GM19035 (cell line): ENCODE measurements around the gene LLGL2.
"Not testable (repeated sequence)": the region's sequence is repeated elsewhere in the genome, so short reads cannot be mapped to it uniquely, and the experiment has no call there.

ENCODE experiments used
- ATAC-seq: cut with Tn5 transposase; IDR thresholded peaks from one replicate; pipeline ENCODE4 v1.9.1; 2021; ENCODE audit not compliant: unreplicated experiment

LLGL2 gene

GRCh38 chr17:75589919-75590303 is 64.4 kb downstream of the LLGL2 start:
- ATAC-seq = no peak

DNA sequence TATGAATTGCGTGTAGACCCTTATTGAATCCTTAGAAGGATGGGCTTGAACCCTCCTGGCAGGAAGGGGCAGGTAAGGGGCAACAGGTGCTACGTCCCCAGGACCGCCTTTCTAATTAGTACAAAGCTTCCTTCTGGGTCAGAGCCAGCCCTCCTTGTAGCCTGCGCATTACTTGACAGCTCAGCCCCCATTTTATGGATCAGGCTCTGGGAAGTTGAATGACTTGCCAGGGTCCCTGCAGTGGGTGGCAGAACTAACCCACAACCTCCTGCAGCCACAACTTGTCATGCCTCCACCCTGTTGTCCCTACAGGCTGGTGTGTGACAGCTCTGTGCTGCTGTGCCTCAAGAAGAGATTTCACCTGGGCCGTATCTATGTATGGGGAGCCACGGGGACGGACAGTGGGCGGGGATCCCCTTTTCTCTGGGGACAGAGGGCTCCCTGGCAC is 64.8 kb downstream of the LLGL2 start:
- no peak for ATAC-seq

- no peak for ATAC-seq
These were observed 65.6 kb downstream of the LLGL2 start for GRCh38 chr17:75590849-75591721.

GRCh38 chr17:75591722-75592302 is 66.3 kb downstream of the LLGL2 start:
- no peak for ATAC-seq

DNA sequence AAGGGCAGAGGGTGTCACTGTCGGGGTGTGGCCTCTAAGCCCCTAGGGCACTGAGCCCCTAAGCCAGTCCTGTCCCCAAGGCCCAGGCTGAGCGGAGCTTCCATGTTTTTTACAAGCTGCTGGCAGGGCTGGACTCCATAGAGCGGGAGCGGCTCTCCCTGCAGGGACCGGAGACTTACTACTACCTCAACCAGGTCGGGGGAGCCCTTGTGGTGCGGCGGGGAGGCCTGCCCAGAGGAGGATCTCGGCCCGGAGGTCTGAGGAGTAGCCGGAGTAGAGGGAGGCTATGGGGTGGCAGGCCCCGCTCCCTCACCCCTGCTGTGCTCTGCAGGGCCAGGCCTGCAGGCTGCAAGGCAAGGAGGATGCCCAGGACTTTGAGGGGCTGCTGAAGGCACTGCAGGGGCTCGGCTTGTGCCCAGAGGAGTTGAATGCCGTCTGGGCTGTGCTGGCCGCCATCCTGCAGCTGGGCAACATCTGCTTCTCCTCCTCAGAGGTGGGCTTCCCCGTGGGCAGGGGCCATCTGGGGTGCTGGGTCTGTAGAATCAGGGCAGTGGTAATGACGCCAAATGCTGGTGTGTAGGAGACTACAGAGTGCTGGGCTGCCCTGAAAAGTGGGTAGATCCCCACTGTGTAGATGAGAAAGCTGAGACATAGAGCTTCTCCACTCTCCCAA is 67.0 kb downstream of the LLGL2 start:
- ATAC-seq = no peak

DNA sequence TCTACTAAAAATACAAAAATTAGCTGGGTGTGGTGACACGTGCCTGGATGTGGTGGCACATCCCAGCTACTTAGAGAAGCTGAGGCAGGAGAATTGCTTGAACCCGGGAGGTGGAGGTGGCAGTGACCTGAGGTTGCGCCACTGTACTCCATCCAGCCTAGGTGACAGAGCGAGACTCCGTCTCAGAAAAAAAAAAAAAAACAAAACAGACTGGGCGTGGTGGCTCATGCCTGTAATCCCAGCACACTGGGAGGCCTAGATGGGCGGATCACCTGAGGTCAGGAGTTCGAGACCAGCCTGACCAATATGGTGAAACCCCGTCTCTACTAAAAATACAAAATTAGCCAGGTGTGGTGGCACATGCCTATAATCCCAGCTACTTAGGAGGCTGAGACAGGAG is 67.9 kb downstream of the LLGL2 start:
- ATAC-seq = not testable (repeated sequence)

DNA sequence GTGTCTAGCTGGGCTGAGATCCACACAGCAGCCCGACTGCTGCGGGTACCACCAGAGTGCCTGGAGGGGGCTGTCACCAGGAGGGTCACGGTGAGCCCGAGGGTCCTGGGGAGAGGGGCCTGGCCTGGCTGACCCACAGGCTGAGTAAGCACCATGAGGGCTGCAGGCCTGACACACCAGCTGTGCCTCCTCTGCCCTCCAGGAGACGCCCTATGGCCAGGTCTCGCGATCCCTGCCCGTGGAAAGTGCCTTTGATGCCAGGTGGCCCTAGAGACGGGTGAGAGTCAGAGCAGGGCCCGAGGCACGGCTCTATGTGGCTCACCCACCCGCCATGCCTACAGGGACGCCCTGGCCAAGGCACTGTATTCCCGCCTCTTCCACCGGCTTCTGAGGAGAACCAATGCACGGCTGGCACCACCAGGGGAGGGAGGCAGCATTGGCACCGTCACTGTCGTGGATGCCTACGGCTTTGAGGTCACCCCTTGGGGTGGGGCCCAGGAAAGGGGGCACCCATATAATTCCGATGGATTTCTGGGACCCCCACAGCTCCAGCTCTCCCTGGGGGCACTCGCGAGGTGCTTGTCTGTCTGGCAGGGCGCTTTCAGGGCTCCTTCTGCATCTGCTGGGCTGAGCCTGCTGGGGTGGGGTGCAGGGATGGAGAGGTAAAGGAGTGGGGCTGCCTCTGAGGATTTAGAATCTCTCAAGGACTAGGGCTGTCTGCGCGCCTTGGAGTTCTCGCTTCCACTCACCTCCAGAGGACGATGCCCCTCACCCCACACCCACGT is 69.2 kb downstream of the LLGL2 start:
- ATAC-seq = no peak

GRCh38 chr17:75595284-75595919 is 69.9 kb downstream of the LLGL2 start:
- ATAC-seq = no peak

- ATAC-seq = no peak
These were observed 70.4 kb downstream of the LLGL2 start for GRCh38 chr17:75595920-75596313.

DNA sequence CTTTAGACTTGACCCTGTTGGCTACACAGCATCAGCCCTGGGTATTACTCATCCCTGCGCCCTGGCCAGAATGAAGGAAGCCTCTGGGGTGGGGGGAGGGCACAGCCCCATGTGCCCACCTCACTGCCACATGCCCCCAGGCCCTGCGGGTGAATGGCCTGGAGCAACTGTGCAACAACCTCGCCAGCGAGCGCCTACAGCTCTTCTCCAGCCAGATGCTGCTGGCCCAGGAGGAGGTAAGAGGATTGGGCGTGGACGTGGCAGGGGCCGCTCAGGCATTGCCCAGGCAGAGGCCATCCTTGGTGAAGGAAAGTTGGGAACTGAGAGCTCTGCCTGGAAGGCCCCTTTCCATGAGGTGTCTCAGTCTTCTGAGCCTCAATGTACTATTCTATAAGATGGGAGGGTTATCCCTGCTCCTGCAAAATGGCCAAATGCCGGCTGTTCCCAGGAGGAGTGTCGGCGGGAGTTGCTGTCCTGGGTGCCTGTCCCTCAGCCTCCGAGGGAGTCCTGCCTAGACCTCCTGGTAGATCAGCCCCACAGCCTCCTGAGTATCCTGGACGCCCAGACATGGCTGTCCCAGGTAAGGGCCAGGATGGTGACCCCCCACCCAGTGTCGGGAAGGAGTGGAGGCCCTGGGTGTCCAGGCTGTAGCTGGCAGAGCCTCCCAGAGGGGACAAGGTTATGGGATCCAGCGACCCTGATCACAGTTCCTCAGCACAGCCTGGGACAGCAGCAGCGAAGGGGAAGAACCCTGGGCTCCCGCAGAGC is 71.0 kb downstream of the LLGL2 start:
- ATAC-seq = no peak

DNA sequence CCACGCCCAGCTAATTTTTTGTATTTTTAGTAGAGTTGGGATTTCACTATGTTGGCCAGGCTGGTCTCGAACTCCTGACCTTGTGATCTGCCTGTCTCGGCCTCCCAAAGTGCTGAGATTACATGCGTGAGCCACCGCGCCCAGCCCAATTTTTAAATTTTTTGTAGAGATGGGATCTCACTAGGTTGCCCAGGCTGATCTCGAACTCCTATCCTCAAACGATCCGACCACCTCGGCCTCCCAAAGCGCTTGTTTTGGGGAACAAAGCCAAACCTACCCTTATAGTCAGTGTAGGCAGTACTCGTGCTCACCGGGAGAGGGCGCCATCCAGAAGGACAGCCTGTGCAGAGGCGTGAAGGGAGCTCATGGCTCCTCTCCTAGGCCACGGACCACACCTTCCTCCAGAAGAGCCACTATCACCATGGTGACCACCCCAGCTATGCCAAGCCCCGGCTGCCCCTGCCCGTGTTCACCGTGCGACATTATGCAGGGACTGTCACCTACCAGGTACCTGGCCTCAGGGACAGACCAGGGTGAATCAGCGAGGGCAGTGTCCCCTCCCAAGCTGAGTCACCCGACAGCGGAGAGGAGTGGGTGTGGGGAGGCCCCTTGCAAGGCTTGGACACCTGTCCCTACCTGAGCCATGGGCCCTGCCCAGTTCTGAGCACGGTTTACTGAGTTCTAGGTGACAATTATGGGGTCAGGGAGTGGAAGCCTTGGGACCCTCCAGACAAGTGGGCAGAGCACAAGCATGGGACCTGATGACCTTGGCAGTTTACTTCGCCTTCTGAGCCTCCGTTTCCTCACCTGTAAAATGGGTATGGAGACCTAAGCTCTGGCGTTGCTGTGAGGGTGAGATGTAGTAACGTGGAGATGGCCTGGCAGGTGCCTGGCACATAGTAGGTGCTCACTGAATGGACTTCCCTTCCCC is 75.8 kb downstream of the LLGL2 start:
- no peak for ATAC-seq

GRCh38 chr17:75602644-75603043 is 77.1 kb downstream of the LLGL2 start:
- ATAC-seq = no peak

GRCh38 chr17:75603123-75603522 is 77.6 kb downstream of the LLGL2 start:
- no peak for ATAC-seq

DNA sequence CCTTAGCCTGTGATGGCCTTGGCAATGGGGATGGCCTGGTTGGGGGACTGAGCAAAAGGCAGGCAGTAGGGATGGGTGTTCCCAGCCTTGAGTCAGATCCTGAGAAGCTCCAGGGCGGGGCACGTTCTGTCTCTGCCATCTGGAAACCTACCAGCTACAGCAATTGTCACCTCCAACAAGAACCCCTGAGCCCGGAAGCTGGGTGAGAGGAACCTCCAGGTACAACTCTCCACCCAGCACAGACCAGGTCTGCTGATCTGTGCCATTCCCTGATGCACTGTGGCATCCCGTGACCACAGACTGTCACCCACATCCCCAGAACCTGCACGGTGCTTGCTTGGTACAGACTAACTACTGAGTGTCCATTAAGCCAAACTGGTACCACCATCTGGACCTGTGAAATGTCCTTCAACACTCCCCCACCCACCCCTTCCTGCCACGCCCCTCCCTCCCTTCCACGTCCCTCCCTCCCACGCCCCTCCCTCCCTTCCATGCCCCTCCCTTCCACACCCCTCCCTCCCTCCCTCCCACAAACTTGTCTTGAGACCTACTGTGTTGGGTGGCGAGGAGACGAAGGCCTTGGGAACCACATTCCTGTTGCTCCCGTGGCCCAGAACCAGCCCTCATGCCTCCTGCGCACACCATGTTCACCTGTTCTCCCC is 78.7 kb downstream of the LLGL2 start:
- no peak for ATAC-seq

GRCh38 chr17:75605790-75606189 is 80.3 kb downstream of the LLGL2 start:
- ATAC-seq = no peak

GRCh38 chr17:75607086-75607485 is 81.6 kb downstream of the LLGL2 start:
- no peak for ATAC-seq

- ATAC-seq = no peak
These were observed 84.8 kb downstream of the LLGL2 start for GRCh38 chr17:75610103-75610984.
